HL-60 (cell line): ENCODE data around the gene TGM1.

ENCODE experiments used
- CTCF ChIP-seq: IDR thresholded peaks from one replicate; pipeline ENCODE4 v1.5.1; 2011; ENCODE audit warnings: low read length, control low read depth, inconsistent platforms; ENCODE audit not compliant: insufficient read depth
- GABPA ChIP-seq: IDR thresholded peaks from 2 replicates; pipeline ENCODE4 v1.6.1; 2012; ENCODE audit warnings: low read depth
- POLR2AphosphoS5 ChIP-seq: IDR thresholded peaks from 2 replicates; pipeline ENCODE4 v1.6.1; 2012; ENCODE audit warnings: low read depth
- REST ChIP-seq: IDR thresholded peaks from 2 replicates; pipeline ENCODE4 v1.6.1; 2012; ENCODE audit warnings: low read depth; ENCODE audit not compliant: insufficient replicate concordance
- SPI1 ChIP-seq: IDR thresholded peaks from 2 replicates; pipeline ENCODE4 v1.6.1; 2012; ENCODE audit warnings: low read depth, mild to moderate bottlenecking, borderline replicate concordance

GRCh38 chr14:24216345-24216699, 46.7 kb downstream of the TGM1 start:
- no peak for TF ChIP-seq CTCF
- TF ChIP-seq POLR2AphosphoS5: no peak
- no peak for TF ChIP-seq REST
- no peak for TF ChIP-seq GABPA
- no peak for TF ChIP-seq SPI1
